ENCODE measurements around the gene ACIN1.

ACIN1 gene

DNA sequence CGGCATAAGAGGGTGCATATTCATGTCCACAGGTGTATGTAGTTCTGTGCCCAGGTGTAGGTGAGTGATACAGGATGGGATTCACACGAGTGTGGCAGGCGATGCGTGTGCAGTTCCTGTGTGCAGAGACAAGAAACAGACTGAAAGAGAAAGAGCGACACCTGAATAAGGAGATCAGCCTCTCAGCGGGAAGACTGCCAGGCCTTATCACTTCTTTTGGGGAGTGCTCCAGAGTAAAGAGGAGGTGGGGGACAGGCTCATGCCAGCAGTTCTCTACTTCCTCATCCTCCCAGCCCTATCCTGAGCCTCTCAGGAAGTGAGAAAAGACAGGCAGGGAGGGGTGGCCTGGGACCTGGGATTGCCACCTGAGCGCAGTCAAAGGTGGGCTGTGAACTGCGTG lies 50.1 kb downstream of the ACIN1 start:
- TF ChIP-seq, protein P1, sequence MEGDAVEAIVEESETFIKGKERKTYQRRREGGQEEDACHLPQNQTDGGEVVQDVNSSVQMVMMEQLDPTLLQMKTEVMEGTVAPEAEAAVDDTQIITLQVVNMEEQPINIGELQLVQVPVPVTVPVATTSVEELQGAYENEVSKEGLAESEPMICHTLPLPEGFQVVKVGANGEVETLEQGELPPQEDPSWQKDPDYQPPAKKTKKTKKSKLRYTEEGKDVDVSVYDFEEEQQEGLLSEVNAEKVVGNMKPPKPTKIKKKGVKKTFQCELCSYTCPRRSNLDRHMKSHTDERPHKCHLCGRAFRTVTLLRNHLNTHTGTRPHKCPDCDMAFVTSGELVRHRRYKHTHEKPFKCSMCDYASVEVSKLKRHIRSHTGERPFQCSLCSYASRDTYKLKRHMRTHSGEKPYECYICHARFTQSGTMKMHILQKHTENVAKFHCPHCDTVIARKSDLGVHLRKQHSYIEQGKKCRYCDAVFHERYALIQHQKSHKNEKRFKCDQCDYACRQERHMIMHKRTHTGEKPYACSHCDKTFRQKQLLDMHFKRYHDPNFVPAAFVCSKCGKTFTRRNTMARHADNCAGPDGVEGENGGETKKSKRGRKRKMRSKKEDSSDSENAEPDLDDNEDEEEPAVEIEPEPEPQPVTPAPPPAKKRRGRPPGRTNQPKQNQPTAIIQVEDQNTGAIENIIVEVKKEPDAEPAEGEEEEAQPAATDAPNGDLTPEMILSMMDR (IDR thresholded peaks at IDR 0.05) = no peak

DNA sequence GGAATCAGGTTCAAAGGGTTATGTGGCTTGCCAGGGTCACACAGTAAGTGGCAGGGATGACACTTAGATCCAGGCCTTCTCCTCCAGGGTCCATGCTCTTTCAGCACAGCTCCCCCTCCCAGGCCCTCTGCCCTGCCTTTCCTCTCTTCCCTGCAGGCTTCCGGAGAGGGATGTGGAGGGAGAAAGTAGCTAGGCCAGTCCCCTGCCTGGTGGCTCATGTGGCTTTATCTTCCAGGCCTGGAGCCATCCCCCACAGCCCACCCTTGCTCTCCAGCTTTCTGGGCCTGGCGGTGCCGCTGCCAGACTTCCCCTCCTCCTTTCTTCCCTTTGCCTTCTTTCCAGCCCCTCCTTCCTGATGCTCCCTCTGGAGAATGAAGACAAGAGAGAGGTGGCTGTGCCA lies 51.2 kb downstream of the ACIN1 start:
- TF ChIP-seq, protein P1 (IDR thresholded peaks at IDR 0.05) = no peak

DNA sequence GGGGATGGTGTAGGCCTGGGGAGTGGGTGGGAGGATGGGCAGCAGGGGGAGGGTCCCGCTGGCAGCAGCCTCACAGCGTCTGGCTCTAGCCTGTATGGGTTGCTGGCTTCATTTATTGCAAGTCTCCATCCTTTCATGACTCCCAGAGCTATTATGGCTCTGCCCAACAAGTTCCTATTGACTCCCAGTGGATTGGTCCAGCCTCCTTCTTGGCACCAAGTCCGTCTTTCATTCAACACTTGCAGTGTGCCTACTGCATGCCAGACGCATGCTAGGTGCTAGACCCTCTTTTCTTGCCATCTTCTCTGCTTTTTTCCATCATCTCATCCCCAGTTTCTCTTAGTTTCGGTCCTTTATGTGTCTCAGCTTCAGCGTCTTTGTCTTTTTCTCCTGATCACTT lies 51.8 kb downstream of the ACIN1 start:
- TF ChIP-seq, protein P1 (IDR thresholded peaks at IDR 0.05) = no peak

DNA sequence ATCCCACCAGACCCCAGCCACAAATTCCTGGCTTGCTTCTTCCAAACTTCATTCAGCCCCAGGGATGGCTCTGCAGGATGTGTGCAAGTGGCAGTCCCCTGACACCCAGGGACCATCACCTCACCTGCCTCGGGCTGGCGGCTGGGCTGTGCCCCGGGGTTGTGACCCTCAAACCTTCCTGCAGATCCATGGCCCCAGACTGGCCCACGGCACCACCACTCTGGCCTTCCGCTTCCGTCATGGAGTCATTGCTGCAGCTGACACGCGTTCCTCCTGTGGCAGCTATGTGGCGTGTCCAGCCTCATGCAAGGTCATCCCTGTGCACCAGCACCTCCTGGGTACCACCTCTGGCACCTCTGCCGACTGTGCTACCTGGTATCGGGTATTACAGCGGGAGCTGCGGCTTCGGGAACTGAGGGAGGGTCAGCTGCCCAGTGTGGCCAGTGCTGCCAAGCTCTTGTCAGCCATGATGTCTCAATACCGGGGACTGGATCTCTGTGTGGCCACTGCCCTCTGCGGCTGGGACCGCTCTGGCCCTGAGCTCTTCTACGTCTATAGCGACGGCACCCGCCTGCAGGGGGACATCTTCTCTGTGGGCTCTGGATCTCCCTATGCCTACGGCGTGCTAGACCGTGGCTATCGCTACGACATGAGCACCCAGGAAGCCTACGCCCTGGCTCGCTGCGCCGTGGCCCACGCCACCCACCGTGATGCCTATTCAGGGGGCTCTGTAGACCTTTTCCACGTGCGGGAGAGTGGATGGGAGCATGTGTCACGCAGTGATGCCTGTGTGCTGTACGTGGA lies 52.6 kb downstream of the ACIN1 start, which contains the start of gene PSMB11:
TSS of gene PSMB11 (plus strand) at position 51 of the 804 bp plus-strand sequence. CDS start at position 65, 14 bp downstream.
- TF ChIP-seq, protein P1 (IDR thresholded peaks at IDR 0.05) = no peak

DNA sequence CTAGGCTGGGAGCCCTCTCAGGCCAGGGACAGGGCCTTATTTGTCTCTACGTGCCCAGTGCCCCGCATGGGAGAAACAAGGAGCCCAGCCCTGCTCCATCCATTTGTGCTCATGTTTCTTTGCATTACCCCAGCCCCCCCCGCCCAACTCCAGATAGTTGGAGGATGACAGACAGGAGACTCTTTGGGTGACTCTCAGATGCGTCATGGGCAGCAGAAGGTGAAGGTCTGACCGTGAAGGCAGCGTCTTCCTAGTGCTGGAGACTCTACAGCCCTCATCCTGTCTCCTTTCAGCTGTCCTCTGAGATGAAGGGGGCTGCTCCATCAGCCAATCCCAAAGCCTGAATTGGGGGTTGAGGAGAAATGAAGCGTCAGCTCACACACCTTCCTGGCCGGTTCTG lies 53.2 kb downstream of the ACIN1 start:
- TF ChIP-seq, protein P1 (IDR thresholded peaks at IDR 0.05) = no peak

DNA sequence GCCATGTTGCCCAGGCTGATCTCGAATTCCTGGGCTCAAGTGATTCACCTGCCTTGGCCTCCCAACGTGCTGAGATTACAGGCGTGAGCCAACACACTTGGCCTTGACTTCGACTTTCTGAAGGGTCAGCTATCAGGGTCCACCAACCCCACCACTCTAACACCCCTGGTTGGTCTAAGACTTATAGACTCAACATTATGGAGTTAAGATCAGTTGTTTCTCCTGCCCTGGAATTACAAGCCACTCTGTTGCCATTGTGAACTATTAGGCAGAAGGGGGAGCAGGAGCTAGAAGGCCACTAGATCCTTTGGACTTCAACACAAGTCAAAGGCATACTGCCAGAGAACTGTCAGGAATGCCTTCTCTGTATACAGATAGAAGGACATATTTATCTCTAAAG lies 54.8 kb downstream of the ACIN1 start:
- TF ChIP-seq, protein P1 (IDR thresholded peaks at IDR 0.05) = no peak

DNA sequence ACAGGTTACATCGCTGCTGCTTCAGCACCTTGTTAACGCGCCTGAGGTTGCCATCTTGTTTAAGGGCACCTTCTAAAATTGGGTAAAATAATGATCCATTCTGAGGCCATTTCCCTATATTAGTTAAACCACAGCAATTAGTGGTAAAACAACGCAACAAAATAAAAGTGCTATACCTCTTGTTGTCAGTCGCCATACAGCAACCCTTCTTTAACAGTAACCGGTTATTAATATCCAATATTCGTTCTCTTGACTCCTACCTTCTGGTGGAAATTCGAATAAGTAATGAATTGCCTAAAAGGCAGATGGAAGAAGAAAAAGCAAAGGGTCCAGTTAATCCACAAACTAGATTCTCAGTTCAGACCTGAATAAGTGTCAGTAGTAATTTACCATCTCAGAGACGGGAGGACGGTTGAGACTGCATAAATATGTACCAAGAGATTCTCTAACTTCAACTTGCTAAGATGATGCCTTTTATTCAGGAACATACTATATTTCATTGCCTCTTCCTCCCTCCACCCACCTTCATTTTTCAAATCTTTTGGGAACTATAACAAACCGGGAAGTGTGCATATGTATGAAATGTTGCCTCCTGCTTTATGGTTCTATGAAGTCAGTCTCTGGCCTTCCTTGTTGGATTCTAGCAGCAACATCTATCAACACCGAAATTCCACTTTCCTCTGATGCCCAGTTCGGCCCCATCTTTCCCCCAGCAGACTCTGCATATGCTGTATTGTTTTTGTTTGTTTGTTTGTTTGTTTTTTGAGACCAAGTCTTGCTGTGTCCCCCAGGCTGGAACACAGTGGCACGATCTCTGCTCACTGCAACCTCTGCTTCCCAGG lies 59.4 kb downstream of the ACIN1 start:
- TF ChIP-seq, protein P1 (IDR thresholded peaks at IDR 0.05) = no peak
